ENCODE results near the gene MCM3AP. TPM values are rescaled to one million over a fixed set of nuclear protein-coding genes. Genes with fewer than 3 reads are reported as not detected.

The MCM3AP gene
- total RNA-seq, 2 experiments from 2014 or later = 71.1 to 106 TPM

- no peaks in the 10 kb centered on the region for H3K9me3 Mint-ChIP-seq (ENCODE audit: low read depth)
- ChIA-PET POLR2A (interaction anchor here (0.6 to 0.9 kb wide), 3 partner anchors 38 to 94 kb away, joined by 3 to 7 read pairs (median 4); partner anchors contain the start of genes MCM3AP and YBEY), CTCF (interaction anchor here (0.7 kb wide), 1 partner anchor 98 kb away, joined by 3 read pairs; no protein-coding TSS in a partner anchor)
- H3K4me1 Mint-ChIP-seq = peaks cover 30% of the 10 kb centered on the region
- H3K4me3 Mint-ChIP-seq = peak overlapping the region; percentile 95
- DNase-seq (no peak), ATAC-seq (no peak)
- H3K36me3 Mint-ChIP-seq (ENCODE audit: low read depth) = peaks cover 44% of the 10 kb centered on the region
- H3K27ac Mint-ChIP-seq = peak overlapping the region; percentile 94
- no peaks in the 10 kb centered on the region for H3K27me3 Mint-ChIP-seq
- intact Hi-C loops (cut with DNase I, micrococcal nuclease) = loop anchor here (2.0 to 10.0 kb wide), 6 partner anchors 36 to 1251 kb away; partner anchors contain the start of genes ADARB1 (in 1 of the 2), DIP2A (in 1 of the 2), LSS (in 1 of the 2) and SLC19A1 (in 1 of the 2)
Observed at GRCh38 chr21:46323227-46323709, 37.9 kb upstream of the MCM3AP start.

GRCh38 chr21:46322351-46323226 is 37.2 kb upstream of the MCM3AP start:
- peak; percentile 51 for DNase-seq
- ChIA-PET POLR2A (interaction anchor here (0.6 to 0.9 kb wide), 3 partner anchors 37 to 93 kb away, joined by 3 to 7 read pairs (median 4); partner anchors contain the start of genes MCM3AP and YBEY), CTCF (interaction anchor here (0.7 kb wide), 1 partner anchor 97 kb away, joined by 3 read pairs; no protein-coding TSS in a partner anchor)
- H3K9me3 Mint-ChIP-seq (ENCODE audit: low read depth) = no peaks in the 10 kb centered on the region
- H3K36me3 Mint-ChIP-seq (ENCODE audit: low read depth) = peaks cover 39% of the 10 kb centered on the region
- peak overlapping the region; percentile 94 for H3K27ac Mint-ChIP-seq
- intact Hi-C loops (cut with DNase I, micrococcal nuclease) = loop anchor here (2.0 to 10.0 kb wide), 6 partner anchors 36 to 1250 kb away; partner anchors contain the start of genes ADARB1 (in 1 of the 2), DIP2A (in 1 of the 2), LSS (in 1 of the 2) and SLC19A1 (in 1 of the 2)
- H3K4me1 Mint-ChIP-seq = peaks cover 29% of the 10 kb centered on the region
- H3K4me3 Mint-ChIP-seq = peak overlapping the region; percentile 95
- ATAC-seq = no peak
- no peaks in the 10 kb centered on the region for H3K27me3 Mint-ChIP-seq

GRCh38 chr21:46320331-46320801 is 35.0 kb upstream of the MCM3AP start:
- Mint-ChIP-seq H3K27me3 (no peaks in the 10 kb centered on the region), H3K4me1 (peaks cover 17% of the 10 kb centered on the region), H3K36me3 (ENCODE audit: low read depth) (peaks cover 30% of the 10 kb centered on the region), H3K4me3 (peak overlapping the region; percentile 22), H3K27ac (no peak overlapping the region), H3K9me3 (ENCODE audit: low read depth) (no peaks in the 10 kb centered on the region)
- ATAC-seq (no peak), DNase-seq (no peak)
- ChIA-PET CTCF (no interaction called here), POLR2A (interaction anchor here (1.1 kb wide), 1 partner anchor 68 kb away, joined by 4 read pairs; no protein-coding TSS in a partner anchor)
- intact Hi-C loops (cut with DNase I, micrococcal nuclease) = loop anchor here (5.0 to 10.0 kb wide), 5 partner anchors 96 to 1248 kb away; partner anchors contain the start of genes ADARB1 (in 1 of the 2), DIP2A (in 1 of the 2), LSS (in 1 of the 2) and SLC19A1 (in 1 of the 2)

- Mint-ChIP-seq H3K27ac (no peak overlapping the region), H3K36me3 (ENCODE audit: low read depth) (peaks cover 31% of the 10 kb centered on the region), H3K4me3 (no peak overlapping the region), H3K4me1 (peaks cover 16% of the 10 kb centered on the region), H3K9me3 (ENCODE audit: low read depth) (no peaks in the 10 kb centered on the region), H3K27me3 (no peaks in the 10 kb centered on the region)
- CTCF ChIA-PET = no interaction called here
- no peak for DNase-seq
- ATAC-seq = no peak
- POLR2A ChIA-PET = interaction anchor here (1.1 kb wide), 1 partner anchor 67 kb away, joined by 4 read pairs; no protein-coding TSS in a partner anchor
- intact Hi-C loops (cut with DNase I, micrococcal nuclease) = no loop called here
Observed at GRCh38 chr21:46319186-46319585, 33.8 kb upstream of the MCM3AP start.

GRCh38 chr21:46318464-46318845 is 33.0 kb upstream of the MCM3AP start:
- Mint-ChIP-seq H3K36me3 (ENCODE audit: low read depth) (peaks cover 34% of the 10 kb centered on the region), H3K4me1 (peaks cover 16% of the 10 kb centered on the region), H3K27me3 (no peaks in the 10 kb centered on the region), H3K4me3 (no peak overlapping the region), H3K9me3 (ENCODE audit: low read depth) (no peaks in the 10 kb centered on the region), H3K27ac (no peak overlapping the region)
- ATAC-seq (no peak), DNase-seq (no peak)
- ChIA-PET CTCF (no interaction called here), POLR2A (no interaction called here)
- intact Hi-C loops (cut with DNase I, micrococcal nuclease) = no loop called here

- ChIA-PET POLR2A (no interaction called here), CTCF (interaction anchor here (0.6 to 1.0 kb wide), 3 partner anchors 18 to 148 kb away, joined by 3 read pairs; no protein-coding TSS in a partner anchor)
- ATAC-seq (no peak), DNase-seq (no peak)
- no peak overlapping the region for H3K27ac Mint-ChIP-seq
- intact Hi-C loops (cut with DNase I, micrococcal nuclease) = no loop called here
- H3K36me3 Mint-ChIP-seq (ENCODE audit: low read depth) = peaks cover 31% of the 10 kb centered on the region
- peaks cover 16% of the 10 kb centered on the region for H3K4me1 Mint-ChIP-seq
- H3K27me3 Mint-ChIP-seq = no peaks in the 10 kb centered on the region
- H3K9me3 Mint-ChIP-seq (ENCODE audit: low read depth) = no peaks in the 10 kb centered on the region
- H3K4me3 Mint-ChIP-seq = no peak overlapping the region
Observed at GRCh38 chr21:46317710-46318463, 32.5 kb upstream of the MCM3AP start.

- no peak overlapping the region for H3K27ac Mint-ChIP-seq
- no peak for ATAC-seq
- H3K4me1 Mint-ChIP-seq = peaks cover 13% of the 10 kb centered on the region
- H3K9me3 Mint-ChIP-seq (ENCODE audit: low read depth) = no peaks in the 10 kb centered on the region
- no peaks in the 10 kb centered on the region for H3K27me3 Mint-ChIP-seq
- H3K36me3 Mint-ChIP-seq (ENCODE audit: low read depth) = peaks cover 23% of the 10 kb centered on the region
- DNase-seq = no peak
- intact Hi-C loops (cut with DNase I, micrococcal nuclease) = no loop called here
- no peak overlapping the region for H3K4me3 Mint-ChIP-seq
- CTCF ChIA-PET = interaction anchor here (0.6 to 1.0 kb wide), 3 partner anchors 17 to 149 kb away, joined by 3 read pairs; no protein-coding TSS in a partner anchor
- POLR2A ChIA-PET = no interaction called here
Observed at GRCh38 chr21:46316708-46317324, 31.4 kb upstream of the MCM3AP start.

- Mint-ChIP-seq H3K27me3 (no peaks in the 10 kb centered on the region), H3K4me3 (no peak overlapping the region), H3K27ac (no peak overlapping the region), H3K4me1 (no peaks in the 10 kb centered on the region), H3K9me3 (ENCODE audit: low read depth) (no peaks in the 10 kb centered on the region), H3K36me3 (ENCODE audit: low read depth) (peaks cover 16% of the 10 kb centered on the region)
- ChIA-PET POLR2A (no interaction called here), CTCF (no interaction called here)
- no peak for DNase-seq
- ATAC-seq = no peak
- intact Hi-C loops (cut with DNase I, micrococcal nuclease) = no loop called here
Observed at GRCh38 chr21:46314441-46315020, 29.1 kb upstream of the MCM3AP start.

- intact Hi-C loops (cut with DNase I, micrococcal nuclease) = no loop called here
- CTCF ChIA-PET = no interaction called here
- ATAC-seq (no peak), DNase-seq (no peak)
- no peaks in the 10 kb centered on the region for H3K4me1 Mint-ChIP-seq
- H3K27ac Mint-ChIP-seq = no peak overlapping the region
- no peaks in the 10 kb centered on the region for H3K9me3 Mint-ChIP-seq (ENCODE audit: low read depth)
- no peaks in the 10 kb centered on the region for H3K27me3 Mint-ChIP-seq
- no peak overlapping the region for H3K4me3 Mint-ChIP-seq
- H3K36me3 Mint-ChIP-seq (ENCODE audit: low read depth) = peaks cover 20% of the 10 kb centered on the region
- POLR2A ChIA-PET = no interaction called here
Observed at GRCh38 chr21:46312949-46313348, 27.5 kb upstream of the MCM3AP start.

- CTCF ChIA-PET = no interaction called here
- POLR2A ChIA-PET = no interaction called here
Observed at GRCh38 chr21:46311568-46311967, 26.2 kb upstream of the MCM3AP start.

More at GRCh38 chr21:46311568-46311967, 26.2 kb upstream of the MCM3AP start:
- Mint-ChIP-seq H3K9me3 (ENCODE audit: low read depth) (no peaks in the 10 kb centered on the region), H3K27ac (no peak overlapping the region), H3K36me3 (ENCODE audit: low read depth) (peaks cover 28% of the 10 kb centered on the region), H3K4me1 (no peaks in the 10 kb centered on the region), H3K4me3 (no peak overlapping the region), H3K27me3 (no peaks in the 10 kb centered on the region)
- no peak for ATAC-seq
- DNase-seq = no peak
- intact Hi-C loops (cut with DNase I, micrococcal nuclease) = no loop called here
